DMS114 treated with DMSO at 0.1 percent for 48 hours (cell line): Measurements from ENCODE around the gene KATNAL2.
A peak's percentile ranks its signal among the peaks of the same experiment; 100 is the strongest.

Experiments
- DNase-seq: peaks from one replicate; lab custom pipeline; 2025; ENCODE audit not compliant: unreplicated experiment; lab: John Stamatoyannopoulos, UW

KATNAL2 gene

GRCh38 chr18:46917108-46917802, at the start of gene KATNAL2, which contains the start of gene PIAS2:
Gene KATNAL2, plus strand, starts transcription at chr18:46917602. Its CDS starts 29,271 bp downstream, at chr18:46946873.
Gene PIAS2, minus strand, starts transcription at chr18:46917507. Its CDS starts 162 bp downstream, at chr18:46917345.
- peak; percentile 48 for DNase-seq

- DNase-seq = no peak
These were observed 49.1 kb upstream of the KATNAL2 start for GRCh38 chr18:46868169-46868921.

GRCh38 chr18:46877329-46877987, 39.9 kb upstream of the KATNAL2 start:
- DNase-seq = no peak

GRCh38 chr18:46883180-46883579, 34.2 kb upstream of the KATNAL2 start:
- DNase-seq = no peak

- no peak for DNase-seq
These were observed 30.5 kb upstream of the KATNAL2 start for GRCh38 chr18:46886893-46887292.

- DNase-seq = no peak
These were observed 28.4 kb upstream of the KATNAL2 start for GRCh38 chr18:46888965-46889364.

- DNase-seq = no peak
These were observed 25.6 kb upstream of the KATNAL2 start for GRCh38 chr18:46891742-46892214.

- DNase-seq = no peak
These were observed 24.6 kb upstream of the KATNAL2 start for GRCh38 chr18:46892842-46893241.

GRCh38 chr18:46893360-46893759, 24.0 kb upstream of the KATNAL2 start:
- DNase-seq = no peak

- no peak for DNase-seq
These were observed 23.3 kb upstream of the KATNAL2 start for GRCh38 chr18:46894124-46894523.

- no peak for DNase-seq
These were observed 18.0 kb upstream of the KATNAL2 start for GRCh38 chr18:46899274-46899948.

- DNase-seq = no peak
These were observed 14.0 kb upstream of the KATNAL2 start for GRCh38 chr18:46903406-46903805.

GRCh38 chr18:46909497-46909896, 7.9 kb upstream of the KATNAL2 start:
- no peak for DNase-seq

GRCh38 chr18:46910856-46911255, 6.5 kb upstream of the KATNAL2 start:
- DNase-seq = no peak

- DNase-seq = no peak
These were observed 1.4 kb upstream of the KATNAL2 start for GRCh38 chr18:46915800-46916550.

GRCh38 chr18:46916551-46917107, 773 bp upstream of the KATNAL2 start:
- no peak for DNase-seq

- peak; percentile 33 for DNase-seq
These were observed 600 bp downstream of the KATNAL2 start for GRCh38 chr18:46917803-46918600.

- no peak for DNase-seq
These were observed 2.7 kb downstream of the KATNAL2 start for GRCh38 chr18:46920067-46920466.

- no peak for DNase-seq
These were observed 3.3 kb downstream of the KATNAL2 start for GRCh38 chr18:46920653-46921052.
